CD4-positive, alpha-beta memory T cell (primary cell): ENCODE results near the gene GATM. TPM values are rescaled to one million over a fixed set of nuclear protein-coding genes. Genes with fewer than 3 reads are reported as not detected.

Experiments
- CTCF ChIA-PET: fragments of 350-600 bp; sonication (Branson Sonifier 250); formaldehyde crosslinking; loops from one replicate; lab custom pipeline; 2021; ENCODE audit warnings: inconsistent platforms; ENCODE audit not compliant: partially characterized antibody; lab: Charles Lee
- POLR2A ChIA-PET: fragments of 350-600 bp; sonication (Branson Sonifier 250); formaldehyde crosslinking; loops from one replicate; lab custom pipeline; 2021; ENCODE audit not compliant: partially characterized antibody; lab: Charles Lee
- DNase-seq, 5 donors: peaks; one replicate each; pipeline versions ENCODE4 v3.0.0 to v3.0.0-alpha.2; 2020 to 2022; ENCODE audit warnings: mixed read lengths in 1 of 5
- H3K27ac ChIP-seq: one replicate; pipeline ENCODE4 v1.7.0; 2013; ENCODE audit warnings: low read depth, low read length
- H3K27me3 ChIP-seq: 2 replicates; pipeline ENCODE4 v1.7.0; 2013; ENCODE audit warnings: mild to moderate bottlenecking, low read length, moderate library complexity; ENCODE audit not compliant: insufficient read depth
- H3K36me3 ChIP-seq: 2 replicates; pipeline ENCODE4 v1.7.0; 2013; ENCODE audit warnings: mild to moderate bottlenecking, low read length, moderate library complexity; ENCODE audit not compliant: insufficient read depth
- H3K4me1 ChIP-seq: 2 replicates; pipeline ENCODE4 v1.7.0; 2013; ENCODE audit warnings: mild to moderate bottlenecking, low read length, moderate library complexity; ENCODE audit not compliant: insufficient read depth
- H3K4me3 ChIP-seq, 2 donors: one replicate each; pipeline ENCODE4 v1.7.0; 2013; ENCODE audit warnings: low read length in 2 of 2, mild to moderate bottlenecking in 1 of 2
- H3K9me3 ChIP-seq, 2 donors: one replicate each; pipeline ENCODE4 v1.7.0; 2013; ENCODE audit warnings: low read length in 2 of 2, control low read depth in 1 of 2; ENCODE audit not compliant: control insufficient read depth in 1 of 2
- H3K27ac Mint-ChIP-seq, 7 donors: one replicate each; pipeline ENCODE4 v1.8.0; 2020 to 2021; ENCODE audit warnings: mixed read lengths in 7 of 7, mild to moderate bottlenecking in 6 of 7, inconsistent platforms in 3 of 7, moderate library complexity in 3 of 7
- H3K27me3 Mint-ChIP-seq, 2 donors: one replicate each; pipeline ENCODE4 v1.8.0; 2020 to 2021; ENCODE audit warnings: mixed read lengths in 2 of 2
- H3K36me3 Mint-ChIP-seq, 2 donors: one replicate each; pipeline ENCODE4 v1.8.0; 2020 to 2021; ENCODE audit warnings: mixed read lengths in 2 of 2, inconsistent platforms in 1 of 2, mild to moderate bottlenecking in 1 of 2
- H3K4me1 Mint-ChIP-seq, 4 donors: one replicate each; pipeline ENCODE4 v1.8.0; 2020 to 2021; ENCODE audit warnings: mixed read lengths in 4 of 4, mild to moderate bottlenecking in 1 of 4
- H3K4me3 Mint-ChIP-seq, 8 donors: one replicate each; pipeline ENCODE4 v1.8.0; 2020 to 2021; ENCODE audit warnings: mixed read lengths in 8 of 8, mild to moderate bottlenecking in 7 of 8, moderate library complexity in 6 of 8, inconsistent platforms in 3 of 8
- H3K9me3 Mint-ChIP-seq, 8 donors: one replicate each; pipeline ENCODE4 v1.8.0; 2020 to 2021; ENCODE audit warnings: mixed read lengths in 8 of 8, mild to moderate bottlenecking in 5 of 8, inconsistent platforms in 3 of 8, moderate library complexity in 1 of 8
- intact Hi-C: fragments of 100-400 bp; cut with micrococcal nuclease; formaldehyde crosslinking; loops from one replicate; pipeline ENCODE4 v1.15.1; 2023
- polyA plus RNA-seq, 2 donors: library from polyadenylated mRNA; unstranded; fragments of 300-500 nt; fragmentation: Illumina TruSeq; gene quantifications; one replicate each; pipeline ENCODE4 v1.2.3, GENCODE V29; 2021
- total RNA-seq, 2 experiments: library from RNA; stranded (reverse); gene quantifications; one replicate each; pipeline ENCODE4 v1.2.3, GENCODE V29; 2021

The GATM gene
- total RNA-seq (1 to 10 TPM; 1.1 to 1.6 TPM), polyA plus RNA-seq (under 1 TPM in 1 of 2 donors, not detected in 1; 0.26 TPM)

DNA sequence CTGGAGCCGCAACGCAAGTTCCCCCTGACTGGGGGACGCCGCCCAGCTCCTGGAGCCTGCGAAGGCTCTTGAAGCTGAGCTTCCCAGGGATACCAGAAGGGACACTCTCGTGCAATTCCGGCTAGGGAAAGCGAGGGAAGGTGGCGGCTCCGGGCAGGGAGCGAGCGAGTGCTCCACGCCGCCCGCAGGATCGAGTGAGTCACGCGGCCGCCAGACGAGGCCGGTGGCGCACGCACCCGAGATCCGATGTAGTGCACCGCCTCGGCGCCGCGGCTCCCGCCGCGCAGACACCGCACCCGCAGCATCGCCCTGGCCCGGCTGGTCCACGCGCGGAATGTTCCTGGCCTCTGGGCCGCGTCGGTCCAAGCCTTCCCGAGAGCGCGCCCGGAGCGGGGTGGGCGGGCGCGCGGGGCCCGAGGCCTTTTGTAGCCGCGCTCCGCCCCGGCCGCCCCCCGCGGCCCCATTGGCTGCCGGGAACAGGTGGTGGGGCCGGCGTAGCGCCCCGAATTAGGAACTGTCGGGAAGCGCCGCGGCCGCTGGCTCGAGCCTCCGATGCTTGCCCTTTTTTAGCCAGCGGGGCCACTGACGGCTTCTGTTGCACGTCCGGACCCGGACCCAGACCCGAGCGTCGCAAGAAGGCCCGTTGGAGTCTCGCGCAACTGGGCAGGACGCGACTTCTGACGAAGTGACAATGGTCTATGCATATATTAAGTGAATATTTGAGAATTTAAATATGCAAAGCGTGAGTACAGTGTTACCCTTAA lies at the start of gene GATM:
GATM (minus strand) TSS at position 396 of the 764 bp plus-strand sequence; CDS start at position 305, 91 bp downstream.
- H3K9me3 ChIP-seq = no peaks in the 10 kb centered on the region
- Mint-ChIP-seq H3K4me1 (peaks cover 5 to 22% (median 17%) of the 10 kb centered on the region in 4 donors), H3K27ac (no peak within 1 kb of the TSS), H3K27me3 (peaks cover 46 to 49% of the 10 kb centered on the region in 2 donors), H3K4me3 (peak within 1 kb of the TSS; percentile 73 to 87 (median 80)), H3K36me3 (no peaks in the 10 kb centered on the region), H3K9me3 (no peaks in the 10 kb centered on the region)
- CTCF ChIA-PET = no interaction called here
- H3K4me1 ChIP-seq = peaks cover 11% of the 10 kb centered on the region
- peak within 1 kb of the TSS; percentile 36 to 37 for H3K4me3 ChIP-seq
- no peaks in the 10 kb centered on the region for H3K36me3 ChIP-seq
- H3K27me3 ChIP-seq = peaks cover 45% of the 10 kb centered on the region
- intact Hi-C loops = no loop called here
- H3K27ac ChIP-seq = no peak within 1 kb of the TSS
- POLR2A ChIA-PET = no interaction called here
- DNase-seq = peak in 4 of 5 donors; percentile 10 to 18 (median 12)

GRCh38 chr15:45427085-45427484 lies 48.7 kb upstream of the GATM start:
- Mint-ChIP-seq H3K9me3 (no peaks in the 10 kb centered on the region), H3K36me3 (peaks cover 2 to 5% of the 10 kb centered on the region in 2 donors), H3K4me3 (no peak overlapping the region), H3K27ac (no peak overlapping the region), H3K4me1 (no peaks in the 10 kb centered on the region), H3K27me3 (peaks cover 0 to under 1% of the 10 kb centered on the region in 2 donors)
- peaks cover 12% of the 10 kb centered on the region for H3K4me1 ChIP-seq
- H3K36me3 ChIP-seq = peaks cover 7% of the 10 kb centered on the region
- H3K27ac ChIP-seq = no peak overlapping the region
- intact Hi-C loops = no loop called here
- no peaks in the 10 kb centered on the region for H3K9me3 ChIP-seq
- ChIA-PET POLR2A (no interaction called here), CTCF (interaction anchor here (1.0 to 2.0 kb wide), 3 partner anchors 18 to 32 kb away, joined by 3 to 11 read pairs (median 3); no protein-coding TSS in a partner anchor)
- H3K4me3 ChIP-seq = no peak overlapping the region
- no peak for DNase-seq
- no peaks in the 10 kb centered on the region for H3K27me3 ChIP-seq

DNA sequence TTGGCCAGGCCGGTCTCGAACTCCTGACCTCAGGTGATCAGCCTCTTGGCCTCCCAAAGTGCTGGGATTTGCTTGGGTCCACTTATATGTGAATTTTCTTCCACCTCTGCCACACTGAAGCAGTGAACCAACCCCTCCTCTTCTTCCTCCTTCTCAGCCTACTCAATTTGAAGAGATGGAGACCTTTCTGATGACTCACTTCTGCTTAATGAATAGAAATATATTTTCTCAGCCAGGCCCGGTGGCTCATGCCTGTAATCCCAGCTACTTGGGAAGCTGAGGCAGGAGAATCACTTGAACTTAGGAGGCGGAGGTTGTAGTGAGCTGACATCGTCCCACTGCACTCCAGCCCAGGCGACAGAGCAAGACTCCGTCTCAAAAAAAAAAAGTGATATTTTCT lies 46.8 kb upstream of the GATM start:
- no peaks in the 10 kb centered on the region for H3K4me1 Mint-ChIP-seq
- intact Hi-C loops = no loop called here
- H3K4me1 ChIP-seq = peaks cover 3% of the 10 kb centered on the region
- H3K4me3 Mint-ChIP-seq = no peak overlapping the region
- H3K36me3 ChIP-seq = peaks cover 7% of the 10 kb centered on the region
- no peak for DNase-seq
- peak overlapping the region in 1 of 7 donors; percentile 29 for H3K27ac Mint-ChIP-seq
- no peaks in the 10 kb centered on the region for H3K27me3 ChIP-seq
- no peaks in the 10 kb centered on the region for H3K9me3 ChIP-seq
- peaks cover 13 to 15% of the 10 kb centered on the region in 2 donors for H3K36me3 Mint-ChIP-seq
- no peaks in the 10 kb centered on the region for H3K27me3 Mint-ChIP-seq
- H3K27ac ChIP-seq = no peak overlapping the region
- H3K9me3 Mint-ChIP-seq = no peaks in the 10 kb centered on the region
- CTCF ChIA-PET = no interaction called here
- H3K4me3 ChIP-seq = no peak overlapping the region
- POLR2A ChIA-PET = no interaction called here

GRCh38 chr15:45424429-45424828 lies 46.1 kb upstream of the GATM start:
- intact Hi-C loops = no loop called here
- no peak overlapping the region for H3K27ac Mint-ChIP-seq
- H3K9me3 Mint-ChIP-seq = no peaks in the 10 kb centered on the region
- no peaks in the 10 kb centered on the region for H3K4me1 Mint-ChIP-seq
- H3K4me3 ChIP-seq = no peak overlapping the region
- no peaks in the 10 kb centered on the region for H3K9me3 ChIP-seq
- H3K27me3 Mint-ChIP-seq = no peaks in the 10 kb centered on the region
- H3K27ac ChIP-seq = no peak overlapping the region
- no peaks in the 10 kb centered on the region for H3K4me1 ChIP-seq
- H3K36me3 ChIP-seq = peaks cover 10% of the 10 kb centered on the region
- H3K36me3 Mint-ChIP-seq = peaks cover 17 to 22% of the 10 kb centered on the region in 2 donors
- H3K27me3 ChIP-seq = no peaks in the 10 kb centered on the region
- DNase-seq = no peak
- ChIA-PET CTCF (interaction anchor here (2.1 kb wide), 1 partner anchor 33 kb away, joined by 9 read pairs; no protein-coding TSS in a partner anchor), POLR2A (no interaction called here)
- H3K4me3 Mint-ChIP-seq = no peak overlapping the region

GRCh38 chr15:45417303-45417950 lies 39.1 kb upstream of the GATM start:
- no peaks in the 10 kb centered on the region for H3K27me3 ChIP-seq
- Mint-ChIP-seq H3K27ac (peak overlapping the region in 1 of 7 donors; percentile 22), H3K4me1 (peaks cover 14 to 23% (median 19%) of the 10 kb centered on the region in 4 donors), H3K27me3 (no peaks in the 10 kb centered on the region), H3K9me3 (no peaks in the 10 kb centered on the region), H3K4me3 (no peak overlapping the region), H3K36me3 (peaks cover 45 to 70% of the 10 kb centered on the region in 2 donors)
- no peak overlapping the region for H3K4me3 ChIP-seq
- ChIA-PET CTCF (interaction anchor here (0.7 to 4.2 kb wide), 2 partner anchors 13 to 40 kb away, joined by 3 to 36 read pairs; no protein-coding TSS in a partner anchor), POLR2A (interaction anchor here (1.3 kb wide), 1 partner anchor 40 kb away, joined by 4 read pairs; no protein-coding TSS in a partner anchor)
- H3K27ac ChIP-seq = no peak overlapping the region
- peaks cover 21% of the 10 kb centered on the region for H3K4me1 ChIP-seq
- H3K9me3 ChIP-seq = no peaks in the 10 kb centered on the region
- intact Hi-C loops = no loop called here
- peaks cover 36% of the 10 kb centered on the region for H3K36me3 ChIP-seq
- no peak for DNase-seq

DNA sequence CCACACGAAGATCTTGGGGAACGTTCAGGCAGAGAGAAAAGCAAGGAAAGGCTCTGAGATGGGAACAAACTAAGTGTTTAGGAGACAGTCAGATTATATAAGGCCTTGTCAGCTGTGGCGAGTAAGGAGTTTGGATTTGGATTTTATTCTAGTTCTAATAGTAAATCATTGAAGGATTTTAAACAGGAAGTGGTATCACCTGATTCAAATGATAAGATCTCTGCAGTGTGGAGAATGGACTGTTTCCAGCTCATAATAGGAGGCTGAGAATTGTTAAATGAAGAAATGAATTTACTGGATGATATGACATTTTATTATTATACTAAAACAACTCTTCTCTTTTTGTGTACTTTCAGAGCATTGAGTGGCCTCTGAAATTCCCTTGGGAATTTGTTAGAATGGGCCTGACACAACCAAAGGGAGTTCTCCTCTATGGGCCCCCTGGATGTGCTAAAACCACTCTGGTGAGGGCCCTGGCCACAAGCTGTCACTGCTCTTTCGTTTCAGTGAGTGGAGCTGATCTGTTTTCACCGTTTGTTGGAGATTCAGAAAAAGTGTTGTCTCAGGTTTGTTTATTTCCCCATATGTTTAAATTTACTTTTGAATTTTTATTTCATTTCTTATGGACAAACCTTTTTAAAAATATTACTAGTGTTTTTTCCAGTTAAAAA lies 36.0 kb upstream of the GATM start:
- no peaks in the 10 kb centered on the region for H3K27me3 ChIP-seq
- peak overlapping the region in 5 of 8 donors; percentile 1 to 40 (median 18) for H3K4me3 Mint-ChIP-seq
- intact Hi-C loops = no loop called here
- H3K27me3 Mint-ChIP-seq = no peaks in the 10 kb centered on the region
- POLR2A ChIA-PET = interaction anchor here (1.0 to 3.8 kb wide), 3 partner anchors 12 to 208 kb away, joined by 3 to 30 read pairs (median 3); partner anchors contain the start of gene BLOC1S6
- peaks cover 17 to 28% (median 20%) of the 10 kb centered on the region in 4 donors for H3K4me1 Mint-ChIP-seq
- no peaks in the 10 kb centered on the region for H3K9me3 ChIP-seq
- no peaks in the 10 kb centered on the region for H3K9me3 Mint-ChIP-seq
- H3K4me3 ChIP-seq = no peak overlapping the region
- peak in 1 of 5 donors; percentile 10 for DNase-seq
- peaks cover 46% of the 10 kb centered on the region for H3K36me3 ChIP-seq
- peak overlapping the region; percentile 39 to 66 (median 47) for H3K27ac Mint-ChIP-seq
- peaks cover 22% of the 10 kb centered on the region for H3K4me1 ChIP-seq
- H3K36me3 Mint-ChIP-seq = peaks cover 43 to 61% of the 10 kb centered on the region in 2 donors
- CTCF ChIA-PET = interaction anchor here (0.9 to 4.2 kb wide), 6 partner anchors 10 to 173 kb away, joined by 3 to 36 read pairs (median 7); partner anchors contain the start of gene BLOC1S6
- H3K27ac ChIP-seq = no peak overlapping the region
